ENCODE data around the gene LUZP2.

DNA sequence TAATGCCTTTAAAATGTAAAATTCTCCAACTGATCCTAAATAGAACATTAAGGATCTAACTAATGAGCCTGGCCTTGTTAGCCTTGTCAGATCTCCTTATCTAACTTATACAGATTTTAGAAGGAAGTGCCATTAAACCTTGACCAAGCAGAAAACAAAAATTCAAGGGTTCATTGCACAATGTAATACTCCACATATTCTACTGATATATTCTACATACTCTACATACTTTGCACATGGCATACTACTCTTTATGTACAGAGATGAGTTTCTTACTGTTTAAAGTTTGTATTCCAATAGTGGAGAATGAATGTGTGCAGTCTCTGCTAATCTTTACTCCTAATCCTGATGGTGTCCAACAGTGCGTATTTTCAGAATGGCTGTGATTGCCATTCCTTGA, 297.2 kb downstream of the LUZP2 start:
- TF ChIP-seq CTCF (IDR thresholded peaks at IDR 0.05; ENCODE audit: insufficient read depth, low read length, poor library complexity, severe bottlenecking), result no peak
- no peak for TF ChIP-seq EZH2phosphoT487 (conservative IDR thresholded peaks at IDR 0.05; ENCODE audit: low read length)
